ENCODE measurements around the gene TBCEL. TPM values are rescaled to one million over a fixed set of nuclear protein-coding genes. Genes with fewer than 3 reads are reported as not detected.

The TBCEL gene
- total RNA-seq, 1 experiment from 2014 or later: 17.7 TPM

DNA sequence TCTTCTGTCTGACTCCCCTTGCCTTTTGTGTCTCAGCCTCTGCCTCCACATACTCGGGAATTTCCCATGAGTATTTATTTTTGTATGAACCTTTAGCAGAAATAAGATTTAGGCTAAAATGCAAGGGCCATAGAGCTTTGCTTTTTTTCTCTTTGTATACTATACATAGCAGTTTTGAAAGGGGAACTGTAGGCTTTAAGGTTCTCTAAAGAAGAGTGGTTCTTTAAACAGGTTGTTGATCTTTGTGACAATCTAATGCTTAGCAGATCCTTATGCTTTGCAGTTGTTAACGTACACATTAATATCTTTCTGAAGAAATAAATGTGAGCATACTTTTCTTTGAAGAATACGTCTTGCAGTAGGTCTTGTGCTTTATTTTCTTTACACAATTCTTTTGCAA, 35.0 kb downstream of the TBCEL start:
- no peak for TF ChIP-seq ZNF274 (IDR thresholded peaks at IDR 0.05; ENCODE audit: low read depth, low read length)
- TF ChIP-seq ZFX (IDR thresholded peaks at IDR 0.05): no peak
- TF ChIP-seq, protein P1, sequence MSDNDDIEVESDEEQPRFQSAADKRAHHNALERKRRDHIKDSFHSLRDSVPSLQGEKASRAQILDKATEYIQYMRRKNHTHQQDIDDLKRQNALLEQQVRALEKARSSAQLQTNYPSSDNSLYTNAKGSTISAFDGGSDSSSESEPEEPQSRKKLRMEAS (IDR thresholded peaks at IDR 0.05): no peak
- TF ChIP-seq, protein P2, sequence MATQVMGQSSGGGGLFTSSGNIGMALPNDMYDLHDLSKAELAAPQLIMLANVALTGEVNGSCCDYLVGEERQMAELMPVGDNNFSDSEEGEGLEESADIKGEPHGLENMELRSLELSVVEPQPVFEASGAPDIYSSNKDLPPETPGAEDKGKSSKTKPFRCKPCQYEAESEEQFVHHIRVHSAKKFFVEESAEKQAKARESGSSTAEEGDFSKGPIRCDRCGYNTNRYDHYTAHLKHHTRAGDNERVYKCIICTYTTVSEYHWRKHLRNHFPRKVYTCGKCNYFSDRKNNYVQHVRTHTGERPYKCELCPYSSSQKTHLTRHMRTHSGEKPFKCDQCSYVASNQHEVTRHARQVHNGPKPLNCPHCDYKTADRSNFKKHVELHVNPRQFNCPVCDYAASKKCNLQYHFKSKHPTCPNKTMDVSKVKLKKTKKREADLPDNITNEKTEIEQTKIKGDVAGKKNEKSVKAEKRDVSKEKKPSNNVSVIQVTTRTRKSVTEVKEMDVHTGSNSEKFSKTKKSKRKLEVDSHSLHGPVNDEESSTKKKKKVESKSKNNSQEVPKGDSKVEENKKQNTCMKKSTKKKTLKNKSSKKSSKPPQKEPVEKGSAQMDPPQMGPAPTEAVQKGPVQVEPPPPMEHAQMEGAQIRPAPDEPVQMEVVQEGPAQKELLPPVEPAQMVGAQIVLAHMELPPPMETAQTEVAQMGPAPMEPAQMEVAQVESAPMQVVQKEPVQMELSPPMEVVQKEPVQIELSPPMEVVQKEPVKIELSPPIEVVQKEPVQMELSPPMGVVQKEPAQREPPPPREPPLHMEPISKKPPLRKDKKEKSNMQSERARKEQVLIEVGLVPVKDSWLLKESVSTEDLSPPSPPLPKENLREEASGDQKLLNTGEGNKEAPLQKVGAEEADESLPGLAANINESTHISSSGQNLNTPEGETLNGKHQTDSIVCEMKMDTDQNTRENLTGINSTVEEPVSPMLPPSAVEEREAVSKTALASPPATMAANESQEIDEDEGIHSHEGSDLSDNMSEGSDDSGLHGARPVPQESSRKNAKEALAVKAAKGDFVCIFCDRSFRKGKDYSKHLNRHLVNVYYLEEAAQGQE (IDR thresholded peaks at IDR 0.05; ENCODE audit: low read depth): no peak
- no peak for TF ChIP-seq CEBPB (IDR thresholded peaks at IDR 0.05; ENCODE audit: low read depth)
- no peak for TF ChIP-seq POLR2AphosphoS5 (IDR thresholded peaks at IDR 0.05; ENCODE audit: low read depth, low read length)
- no peak for TF ChIP-seq TCF7L2 (IDR thresholded peaks at IDR 0.05; ENCODE audit: borderline replicate concordance, extremely low read depth, insufficient read depth, insufficient read length)
- TF ChIP-seq EZH2 (IDR thresholded peaks at IDR 0.05): no peak
- no peak for TF ChIP-seq SRF (IDR thresholded peaks at IDR 0.05; ENCODE audit: low read depth)
- TF ChIP-seq ELF1 (IDR thresholded peaks at IDR 0.05; ENCODE audit: borderline replicate concordance, low read depth): no peak
- TF ChIP-seq, protein P3, sequence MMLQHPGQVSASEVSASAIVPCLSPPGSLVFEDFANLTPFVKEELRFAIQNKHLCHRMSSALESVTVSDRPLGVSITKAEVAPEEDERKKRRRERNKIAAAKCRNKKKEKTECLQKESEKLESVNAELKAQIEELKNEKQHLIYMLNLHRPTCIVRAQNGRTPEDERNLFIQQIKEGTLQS (IDR thresholded peaks at IDR 0.05): no peak
- TF ChIP-seq CBX3 (IDR thresholded peaks at IDR 0.05; ENCODE audit: low read depth): no peak
- no peak for TF ChIP-seq RAD21 (IDR thresholded peaks at IDR 0.05; ENCODE audit: low read depth)
- Histone ChIP-seq H3K4me1 (ENCODE audit: control insufficient read depth in 1 of 2, insufficient read depth in 2 of 2, low read length in 2 of 2) (no peaks in the 10 kb centered on the region), H3K79me2 (ENCODE audit: insufficient read depth, low read length) (no peaks in the 10 kb centered on the region), H2AFZ (ENCODE audit: low read depth, low read length, poor library complexity, severe bottlenecking) (no peak overlapping the region), H3K4me3 (replicated peaks in 1 of 2; ENCODE audit: low read depth in 1 of 2, low read length in 2 of 2) (no peak overlapping the region), H3K9ac (ENCODE audit: low read length) (no peak overlapping the region), H3K4me2 (ENCODE audit: low read length) (no peak overlapping the region), H4K20me1 (ENCODE audit: insufficient read depth) (no peaks in the 10 kb centered on the region), H3K36me3 (ENCODE audit: control insufficient read depth in 1 of 2, insufficient read depth in 2 of 2, low read length in 2 of 2) (peaks cover 4 to 8% of the 10 kb centered on the region in 2 experiments; a peak in 3 of 4 replicates), H3K9me3 (ENCODE audit: control insufficient read depth in 1 of 2, insufficient read depth in 1 of 2, low read depth in 1 of 2, low read length in 2 of 2) (no peaks in the 10 kb centered on the region), H3K27me3 (ENCODE audit: insufficient read depth, low read length) (no peaks in the 10 kb centered on the region), H3K9me2 (ENCODE audit: insufficient read depth) (no peaks in the 10 kb centered on the region), H3K27ac (ENCODE audit: low read depth, low read length) (no peak overlapping the region)
- no TSS peak for BruUV-seq (replicated peaks)
- ATAC-seq (no peak), DNase-seq (ENCODE audit: low read depth, low spot score) (no peak)
- intact Hi-C loops (cut with micrococcal nuclease): no loop called here
- CTCF ChIA-PET: interaction anchor here (1.5 kb wide), 1 partner anchor 45 kb away, joined by 4 read pairs; no protein-coding TSS in a partner anchor
- POLR2A ChIA-PET: no interaction called here
- RAD21 ChIA-PET (ENCODE audit: low non-redundant PET in 1 of 2, low total read pairs in 2 of 2, uncharacterized antibody in 2 of 2, unreplicated experiment in 2 of 2): no interaction called here
